ENCODE data around the gene PRKN. TPM values are rescaled to one million over a fixed set of nuclear protein-coding genes. Genes with fewer than 3 reads are reported as not detected.

Gene PRKN
- total RNA-seq, 1 donor from 2014 or later, result 1.3 TPM

DNA sequence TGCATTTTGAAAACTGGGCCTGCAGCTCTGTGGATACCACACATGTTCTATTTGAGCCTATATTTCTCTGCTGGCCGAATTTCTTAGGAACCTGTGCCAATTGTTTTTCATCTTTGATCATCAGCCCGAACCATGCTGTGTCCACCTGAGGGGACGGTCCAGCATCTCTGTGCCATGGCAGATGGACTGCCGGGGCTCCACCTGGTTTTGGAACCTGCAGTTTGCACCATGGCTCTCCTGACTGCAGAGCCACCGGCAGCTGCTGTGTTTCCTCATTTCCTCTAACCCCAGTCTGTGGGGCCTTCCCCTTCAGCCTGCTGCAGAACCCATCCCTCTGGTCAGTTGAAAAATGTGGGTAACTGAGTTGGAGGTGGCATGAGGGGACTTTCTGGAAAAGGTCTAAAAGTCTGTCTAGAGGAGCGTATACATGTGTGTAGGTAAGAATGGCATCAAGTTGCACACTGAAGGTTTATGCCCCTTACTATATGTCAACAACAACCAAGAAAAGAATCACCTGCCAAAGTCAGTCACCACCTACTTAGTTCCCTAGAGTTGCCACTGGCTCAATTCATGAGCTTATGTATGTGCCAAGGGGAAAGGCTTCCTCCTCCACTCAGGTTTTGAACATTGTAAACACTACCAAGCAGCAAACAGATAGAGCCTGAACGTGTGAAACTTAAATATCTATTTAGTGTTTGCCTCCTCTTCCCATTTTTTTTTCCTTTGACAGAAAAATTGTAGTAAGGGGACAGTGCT, 548.2 kb downstream of the PRKN start:
- peaks cover 15% of the 10 kb centered on the region for H3K4me1 ChIP-seq (ENCODE audit: insufficient read depth, low read length)
- Mint-ChIP-seq H3K36me3 (ENCODE audit: low read depth, unreplicated experiment) (no peaks in the 10 kb centered on the region), H3K4me1 (ENCODE audit: low read depth, unreplicated experiment) (no peaks in the 10 kb centered on the region), H3K27ac (ENCODE audit: unreplicated experiment) (no peak overlapping the region), H3K27me3 (ENCODE audit: low read depth, unreplicated experiment) (no peaks in the 10 kb centered on the region), H3K4me3 (ENCODE audit: unreplicated experiment) (no peak overlapping the region), H3K9me3 (ENCODE audit: unreplicated experiment) (no peaks in the 10 kb centered on the region)
- H3K9me3 ChIP-seq (ENCODE audit: insufficient read depth, low read depth, low read length), result no peaks in the 10 kb centered on the region
- no peaks in the 10 kb centered on the region for H4K20me1 ChIP-seq (ENCODE audit: insufficient read depth, low read length)
- H3K36me3 ChIP-seq (ENCODE audit: insufficient read depth, low read length), result no peaks in the 10 kb centered on the region
- H3K4me3 ChIP-seq (ENCODE audit: insufficient read depth, low read depth, low read length), result no peak overlapping the region
- no peak overlapping the region for H2AFZ ChIP-seq (ENCODE audit: low read depth, low read length)
- no peak overlapping the region for H3K27ac ChIP-seq (ENCODE audit: low read depth, low read length)
- DNase-seq (ENCODE audit: low read depth), result no peak
- no peak overlapping the region for H3K9ac ChIP-seq (ENCODE audit: low read length)
- TF ChIP-seq EZH2 (IDR thresholded peaks at IDR 0.05; ENCODE audit: insufficient read depth, low read length), result no peak
- TF ChIP-seq, protein P1, sequence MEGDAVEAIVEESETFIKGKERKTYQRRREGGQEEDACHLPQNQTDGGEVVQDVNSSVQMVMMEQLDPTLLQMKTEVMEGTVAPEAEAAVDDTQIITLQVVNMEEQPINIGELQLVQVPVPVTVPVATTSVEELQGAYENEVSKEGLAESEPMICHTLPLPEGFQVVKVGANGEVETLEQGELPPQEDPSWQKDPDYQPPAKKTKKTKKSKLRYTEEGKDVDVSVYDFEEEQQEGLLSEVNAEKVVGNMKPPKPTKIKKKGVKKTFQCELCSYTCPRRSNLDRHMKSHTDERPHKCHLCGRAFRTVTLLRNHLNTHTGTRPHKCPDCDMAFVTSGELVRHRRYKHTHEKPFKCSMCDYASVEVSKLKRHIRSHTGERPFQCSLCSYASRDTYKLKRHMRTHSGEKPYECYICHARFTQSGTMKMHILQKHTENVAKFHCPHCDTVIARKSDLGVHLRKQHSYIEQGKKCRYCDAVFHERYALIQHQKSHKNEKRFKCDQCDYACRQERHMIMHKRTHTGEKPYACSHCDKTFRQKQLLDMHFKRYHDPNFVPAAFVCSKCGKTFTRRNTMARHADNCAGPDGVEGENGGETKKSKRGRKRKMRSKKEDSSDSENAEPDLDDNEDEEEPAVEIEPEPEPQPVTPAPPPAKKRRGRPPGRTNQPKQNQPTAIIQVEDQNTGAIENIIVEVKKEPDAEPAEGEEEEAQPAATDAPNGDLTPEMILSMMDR (IDR thresholded peaks at IDR 0.05; ENCODE audit: insufficient read depth, low read depth, low read length), result no peak
- FAIRE-seq, result no peak
- H3K79me2 ChIP-seq (ENCODE audit: insufficient read depth, low read length), result no peaks in the 10 kb centered on the region
- no peaks in the 10 kb centered on the region for H3K27me3 ChIP-seq (ENCODE audit: insufficient read depth, low read length)
- no peak overlapping the region for H3K4me2 ChIP-seq (ENCODE audit: low read length)

DNA sequence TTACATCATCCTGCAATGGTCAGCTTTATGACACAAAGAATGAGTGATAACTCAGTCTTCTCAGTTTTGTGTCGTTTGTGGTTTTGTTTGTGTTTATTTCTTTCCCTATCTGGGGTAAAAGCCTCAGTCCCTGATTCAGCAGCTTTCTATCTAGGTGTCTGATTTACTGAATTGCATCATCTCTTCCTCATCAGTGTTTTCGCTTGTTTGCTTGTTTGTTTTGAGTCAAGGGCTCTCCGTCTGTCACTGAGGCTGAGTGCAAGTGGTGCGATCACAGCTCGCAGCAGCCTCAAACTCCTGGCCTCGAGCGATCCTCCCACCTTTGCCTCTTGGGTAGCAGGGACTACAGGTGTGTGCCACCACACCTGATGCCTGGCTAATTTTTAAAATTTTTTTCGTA, 548.9 kb downstream of the PRKN start:
- Histone ChIP-seq H3K36me3 (ENCODE audit: insufficient read depth, low read length) (no peaks in the 10 kb centered on the region), H3K4me2 (ENCODE audit: low read length) (no peak overlapping the region), H3K4me1 (ENCODE audit: insufficient read depth, low read length) (peaks cover 15% of the 10 kb centered on the region), H3K9ac (ENCODE audit: low read length) (no peak overlapping the region), H2AFZ (ENCODE audit: low read depth, low read length) (no peak overlapping the region), H3K27ac (ENCODE audit: low read depth, low read length) (no peak overlapping the region), H4K20me1 (ENCODE audit: insufficient read depth, low read length) (no peaks in the 10 kb centered on the region), H3K79me2 (ENCODE audit: insufficient read depth, low read length) (no peaks in the 10 kb centered on the region), H3K27me3 (ENCODE audit: insufficient read depth, low read length) (no peaks in the 10 kb centered on the region), H3K4me3 (ENCODE audit: insufficient read depth, low read depth, low read length) (no peak overlapping the region), H3K9me3 (ENCODE audit: insufficient read depth, low read depth, low read length) (no peaks in the 10 kb centered on the region)
- H3K27me3 Mint-ChIP-seq (ENCODE audit: low read depth, unreplicated experiment), result no peaks in the 10 kb centered on the region
- no peaks in the 10 kb centered on the region for H3K9me3 Mint-ChIP-seq (ENCODE audit: unreplicated experiment)
- H3K27ac Mint-ChIP-seq (ENCODE audit: unreplicated experiment), result no peak overlapping the region
- DNase-seq (ENCODE audit: low read depth), result no peak
- no peaks in the 10 kb centered on the region for H3K4me1 Mint-ChIP-seq (ENCODE audit: low read depth, unreplicated experiment)
- H3K4me3 Mint-ChIP-seq (ENCODE audit: unreplicated experiment), result no peak overlapping the region
- no peaks in the 10 kb centered on the region for H3K36me3 Mint-ChIP-seq (ENCODE audit: low read depth, unreplicated experiment)
- no peak for FAIRE-seq
- TF ChIP-seq EZH2 (IDR thresholded peaks at IDR 0.05; ENCODE audit: insufficient read depth, low read length), result no peak
- TF ChIP-seq, protein P1 (IDR thresholded peaks at IDR 0.05; ENCODE audit: insufficient read depth, low read depth, low read length), result no peak

DNA sequence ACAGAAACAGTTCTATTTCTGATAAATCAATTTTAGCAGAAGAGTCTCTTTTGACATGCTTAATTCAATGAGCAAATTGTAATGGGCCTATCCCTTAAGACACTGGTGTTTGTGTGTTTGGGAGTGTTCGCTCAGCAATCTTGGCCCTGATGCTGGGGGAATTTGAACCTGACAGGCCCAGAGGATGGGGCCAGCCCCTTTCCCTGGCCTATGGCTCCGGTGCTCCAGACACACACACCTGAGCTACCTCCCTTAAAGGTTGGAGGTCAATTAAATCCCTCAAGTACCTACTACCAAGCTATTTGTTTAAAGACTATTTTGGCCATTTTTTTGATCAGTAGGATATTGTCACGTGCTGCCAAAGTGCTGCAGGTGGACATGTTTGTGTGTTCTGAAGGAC, 549.3 kb downstream of the PRKN start:
- H2AFZ ChIP-seq (ENCODE audit: low read depth, low read length), result no peak overlapping the region
- no peak overlapping the region for H3K27ac Mint-ChIP-seq (ENCODE audit: unreplicated experiment)

More for the DNA sequence above, 549.3 kb downstream of the PRKN start:
- H3K9ac ChIP-seq (ENCODE audit: low read length), result no peak overlapping the region
- Mint-ChIP-seq H3K27me3 (ENCODE audit: low read depth, unreplicated experiment) (no peaks in the 10 kb centered on the region), H3K9me3 (ENCODE audit: unreplicated experiment) (no peaks in the 10 kb centered on the region), H3K36me3 (ENCODE audit: low read depth, unreplicated experiment) (no peaks in the 10 kb centered on the region), H3K4me1 (ENCODE audit: low read depth, unreplicated experiment) (no peaks in the 10 kb centered on the region), H3K4me3 (ENCODE audit: unreplicated experiment) (no peak overlapping the region)
- no peaks in the 10 kb centered on the region for H3K27me3 ChIP-seq (ENCODE audit: insufficient read depth, low read length)
- no peak overlapping the region for H3K4me3 ChIP-seq (ENCODE audit: insufficient read depth, low read depth, low read length)
- H3K9me3 ChIP-seq (ENCODE audit: insufficient read depth, low read depth, low read length), result no peaks in the 10 kb centered on the region
- no peak overlapping the region for H3K27ac ChIP-seq (ENCODE audit: low read depth, low read length)
- no peak for FAIRE-seq
- TF ChIP-seq, protein P1 (IDR thresholded peaks at IDR 0.05; ENCODE audit: insufficient read depth, low read depth, low read length), result no peak
- TF ChIP-seq EZH2 (IDR thresholded peaks at IDR 0.05; ENCODE audit: insufficient read depth, low read length), result no peak
- no peaks in the 10 kb centered on the region for H4K20me1 ChIP-seq (ENCODE audit: insufficient read depth, low read length)
- no peaks in the 10 kb centered on the region for H3K36me3 ChIP-seq (ENCODE audit: insufficient read depth, low read length)
- peaks cover 15% of the 10 kb centered on the region for H3K4me1 ChIP-seq (ENCODE audit: insufficient read depth, low read length)
- no peak overlapping the region for H3K4me2 ChIP-seq (ENCODE audit: low read length)
- no peak for DNase-seq (ENCODE audit: low read depth)
- no peaks in the 10 kb centered on the region for H3K79me2 ChIP-seq (ENCODE audit: insufficient read depth, low read length)
